ENCODE measurements around the gene DEPDC5. TPM values are rescaled to one million over a fixed set of nuclear protein-coding genes. Genes with fewer than 3 reads are reported as not detected.

DEPDC5 gene
- total and polyA plus RNA-seq, 2 of the 8 experiments (the other 6 are each of a cell fraction or from before 2014, with no cell fraction given) = 18.3 to 26.5 TPM

GRCh38 chr22:31929167-31929930 lies 175.5 kb downstream of the DEPDC5 start:
- no peaks in the 10 kb centered on the region for H3K79me2 ChIP-seq (ENCODE audit: control insufficient read depth in 1 of 2, insufficient read depth in 2 of 2, low read length in 2 of 2)
- H3K14ac ChIP-seq (ENCODE audit: insufficient read length) = no peak overlapping the region
- no peak overlapping the region for H2AFZ ChIP-seq (ENCODE audit: low read length)
- 84% methylated on average over 8 of the region's 8 CpGs; no CpG with 5 or more reads in 1 of the 2 experiments for WGBS, 2 experiments (ENCODE audit: extremely low coverage in 1 of 2, insufficient coverage in 1 of 2, insufficient read length in 1 of 2, insufficient replicate concordance in 2 of 2, low coverage in 1 of 2, low lambda C conversion rate in 2 of 2, missing lambda C conversion rate in 1 of 2)
- H3K56ac ChIP-seq (replicated peaks; ENCODE audit: insufficient read length, low read depth, low read length) = no peak overlapping the region
- no peak overlapping the region for H3K4ac ChIP-seq (replicated peaks; ENCODE audit: insufficient read length, low read depth, low read length)
- no peak overlapping the region for H3K23ac ChIP-seq (ENCODE audit: insufficient read length)
- H3K27me3 ChIP-seq (replicated peaks in 1 of 4; ENCODE audit: control insufficient read depth in 3 of 4, extremely low read depth in 1 of 4, insufficient read depth in 3 of 4, low read length in 3 of 4) = no peaks in the 10 kb centered on the region
- H4K20me1 ChIP-seq (replicated peaks in 1 of 2; ENCODE audit: control insufficient read depth in 1 of 2, insufficient read depth in 2 of 2, low read length in 2 of 2) = no peaks in the 10 kb centered on the region
- no peak overlapping the region for H3K18ac ChIP-seq (ENCODE audit: extremely low read depth, low read length)
- no peaks in the 10 kb centered on the region for H3K79me1 ChIP-seq (ENCODE audit: low read depth, low read length)
- H3K27ac ChIP-seq (ENCODE audit: low read depth, low read length) = no peak overlapping the region
- no peak overlapping the region for H3K4me3 ChIP-seq (ENCODE audit: extremely low read depth in 1 of 4, insufficient read depth in 2 of 4, low read depth in 3 of 4, low read length in 4 of 4)
- H4K8ac ChIP-seq (ENCODE audit: extremely low read depth, insufficient read depth, low read length) = no peak overlapping the region
- H4K5ac ChIP-seq (ENCODE audit: insufficient read length, low read depth, low read length) = no peak overlapping the region
- peaks cover 0 to 2% (median 0%) of the 10 kb centered on the region in 4 experiments; a peak in 1 of 7 replicates for H3K4me1 ChIP-seq (replicated peaks in 1 of 4; ENCODE audit: control insufficient read depth in 3 of 4, insufficient read depth in 4 of 4, low read length in 3 of 4)
- no peak overlapping the region for H3K9ac ChIP-seq (replicated peaks in 1 of 4; ENCODE audit: extremely low read depth in 1 of 4, low read depth in 3 of 4, low read length in 3 of 4)
- H2AK5ac ChIP-seq (ENCODE audit: low read depth, low read length) = no peak overlapping the region
- ChIA-PET CTCF (ENCODE audit: partially characterized antibody) (interaction anchor here (1.1 to 2.1 kb wide), 2 partner anchors 12 to 41 kb away, joined by 3 to 9 read pairs; no protein-coding TSS in a partner anchor), POLR2A (ENCODE audit: partially characterized antibody) (no interaction called here)
- no peak overlapping the region for H2BK120ac ChIP-seq (replicated peaks; ENCODE audit: low read depth, low read length)
- no peak overlapping the region for H3K4me2 ChIP-seq (ENCODE audit: insufficient read depth in 1 of 2, low read depth in 2 of 2, low read length in 2 of 2)
- no peak overlapping the region for H2BK5ac ChIP-seq (ENCODE audit: low read depth, low read length)
- H3K36me3 ChIP-seq (ENCODE audit: control insufficient read depth in 2 of 4, insufficient read depth in 4 of 4, low read length in 3 of 4) = no peaks in the 10 kb centered on the region
- peak overlapping the region; percentile 65; the same call in 1 of the 2 replicates for H2BK15ac ChIP-seq (ENCODE audit: low read length)
- FAIRE-seq (no peak), DNase-seq (ENCODE audit: low read depth in 1 of 2, low spot score in 2 of 2) (no peak)
- no peaks in the 10 kb centered on the region for H3K9me3 ChIP-seq (ENCODE audit: insufficient read depth in 2 of 2, low read depth in 1 of 2, low read length in 1 of 2)
- H4K91ac ChIP-seq (replicated peaks; ENCODE audit: insufficient read length, low read length) = no peak overlapping the region
- peaks cover 5% of the 10 kb centered on the region; the same call in 1 of the 2 replicates for H3K23me2 ChIP-seq (ENCODE audit: low read depth, low read length)
- H2BK20ac ChIP-seq (ENCODE audit: low read length) = no peak overlapping the region
- no peak overlapping the region for H2BK12ac ChIP-seq (ENCODE audit: low read depth, low read length)
- TF ChIP-seq, protein P1, sequence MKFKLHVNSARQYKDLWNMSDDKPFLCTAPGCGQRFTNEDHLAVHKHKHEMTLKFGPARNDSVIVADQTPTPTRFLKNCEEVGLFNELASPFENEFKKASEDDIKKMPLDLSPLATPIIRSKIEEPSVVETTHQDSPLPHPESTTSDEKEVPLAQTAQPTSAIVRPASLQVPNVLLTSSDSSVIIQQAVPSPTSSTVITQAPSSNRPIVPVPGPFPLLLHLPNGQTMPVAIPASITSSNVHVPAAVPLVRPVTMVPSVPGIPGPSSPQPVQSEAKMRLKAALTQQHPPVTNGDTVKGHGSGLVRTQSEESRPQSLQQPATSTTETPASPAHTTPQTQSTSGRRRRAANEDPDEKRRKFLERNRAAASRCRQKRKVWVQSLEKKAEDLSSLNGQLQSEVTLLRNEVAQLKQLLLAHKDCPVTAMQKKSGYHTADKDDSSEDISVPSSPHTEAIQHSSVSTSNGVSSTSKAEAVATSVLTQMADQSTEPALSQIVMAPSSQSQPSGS (IDR thresholded peaks at IDR 0.05; ENCODE audit: low read length) = no peak
- TF ChIP-seq TEAD4 (IDR thresholded peaks at IDR 0.05; ENCODE audit: low read depth, low read length) (no peak), BRCA1 (IDR thresholded peaks at IDR 0.05; ENCODE audit: low read depth, low read length) (no peak), KDM4A (IDR thresholded peaks at IDR 0.05; ENCODE audit: low read depth, low read length, severe bottlenecking) (no peak), EP300 (IDR thresholded peaks at IDR 0.05; ENCODE audit: borderline replicate concordance in 1 of 2, low read depth in 2 of 2, low read length in 2 of 2) (no peak), SRF (IDR thresholded peaks at IDR 0.05; ENCODE audit: low read depth, low read length) (no peak), SIRT6 (IDR thresholded peaks at IDR 0.05; ENCODE audit: low read length) (no peak), CBX8 (IDR thresholded peaks at IDR 0.05; ENCODE audit: borderline replicate concordance, low read depth, low read length) (no peak), ATF3 (IDR thresholded peaks at IDR 0.05; ENCODE audit: insufficient read depth, low read depth, low read length) (no peak), CEBPB (IDR thresholded peaks at IDR 0.05; ENCODE audit: low read depth, low read length) (no peak)
